Ascending aorta (tissue), 2 donors: ENCODE measurements around the gene USP3. TPM values are rescaled to one million over a fixed set of nuclear protein-coding genes. Genes with fewer than 3 reads are reported as not detected.

ENCODE experiments used
- DNase-seq, 2 donors: peaks; one replicate each; pipeline ENCODE4 v3.0.0-alpha.2; 2019; ENCODE audit warnings: low spot score in 2 of 2
- H3K27ac ChIP-seq, 2 donors: fragments of 200-600 bp; sonication (generic); one replicate each; pipeline ENCODE4 v1.5.1; 2016 to 2017; ENCODE audit warnings: mild to moderate bottlenecking in 1 of 2
- H3K27me3 ChIP-seq: fragments of 200-600 bp; sonication (generic); one replicate; pipeline ENCODE4 v1.5.1; 2017
- H3K36me3 ChIP-seq, 2 donors: fragments of 200-600 bp; sonication (generic); one replicate each; pipeline ENCODE4 v1.5.1; 2016
- H3K4me1 ChIP-seq, 2 donors: fragments of 200-600 bp; sonication (generic); one replicate each; pipeline ENCODE4 v1.5.1; 2016 to 2017; ENCODE audit warnings: mild to moderate bottlenecking in 1 of 2
- H3K4me3 ChIP-seq, 2 donors: fragments of 200-600 bp; sonication (generic); one replicate each; pipeline ENCODE4 v1.5.1; 2016 to 2017; ENCODE audit warnings: mild to moderate bottlenecking in 1 of 2
- H3K9me3 ChIP-seq, 2 donors: fragments of 200-600 bp; sonication (generic); one replicate each; pipeline ENCODE4 v1.5.1; 2016
- CTCF ChIP-seq, 3 experiments: fragments of 200-600 bp in 2 of 3; fragments of 450-650 bp in 1 of 3; sonication (generic) in 2 of 3; IDR thresholded peaks; one replicate each; pipeline ENCODE4 v1.5.1; 2016 to 2019; ENCODE audit warnings: antibody characterized with exemption in 3 of 3, mild to moderate bottlenecking in 1 of 3, moderate library complexity in 1 of 3
- intact Hi-C: fragments of 100-400 bp; cut with DNase I; formaldehyde crosslinking; loops from one replicate; pipeline ENCODE4 v1.15.1; 2023
- total RNA-seq: library from RNA; depleted of rRNA; stranded (reverse); fragments of >200 nt; gene quantifications from one replicate; pipeline ENCODE4 v1.1.0, GENCODE V29; 2016

Gene USP3
- total RNA-seq, 1 donor from 2014 or later = 61.9 TPM

- Histone ChIP-seq H3K27me3 (no peaks in the 10 kb centered on the region), H3K9me3 (no peaks in the 10 kb centered on the region), H3K4me1 (peaks cover 3 to 45% of the 10 kb centered on the region in 2 donors), H3K27ac (peak overlapping the region; percentile 98 to 99), H3K36me3 (no peaks in the 10 kb centered on the region), H3K4me3 (peak overlapping the region; percentile 93 to 94)
- TF ChIP-seq CTCF (IDR thresholded peaks at IDR 0.05) = no peak
- peak; percentile 80 to 92 for DNase-seq
- intact Hi-C loops = loop anchor here (5.0 kb wide), 3 partner anchors 211 to 1339 kb away; partner anchors contain the start of genes PLEKHO2 and TPM1
Observed at GRCh38 chr15:63502843-63503738, 1.3 kb upstream of the USP3 start.

- peak; percentile 54 to 88 for DNase-seq
- intact Hi-C loops = loop anchor here (1.0 to 5.0 kb wide), 6 partner anchors 20 to 1339 kb away; partner anchors contain the start of genes PLEKHO2, TPM1 and ZNF609
- Histone ChIP-seq H3K27ac (peak overlapping the region; percentile 98 to 99), H3K4me1 (peaks cover 3 to 52% of the 10 kb centered on the region in 2 donors), H3K9me3 (no peaks in the 10 kb centered on the region), H3K36me3 (no peaks in the 10 kb centered on the region), H3K27me3 (no peaks in the 10 kb centered on the region), H3K4me3 (peak overlapping the region; percentile 93 to 94)
- TF ChIP-seq CTCF (IDR thresholded peaks at IDR 0.05) = no peak
Observed at GRCh38 chr15:63503739-63504246, 600 bp upstream of the USP3 start.

GRCh38 chr15:63504979-63505841, 817 bp downstream of the USP3 start:
- intact Hi-C loops = loop anchor here (1.0 to 5.0 kb wide), 7 partner anchors 18 to 1337 kb away; partner anchors contain the start of genes PLEKHO2, TPM1 and ZNF609
- H3K4me3 ChIP-seq = peak overlapping the region; percentile 93 to 94
- DNase-seq = peak in 1 of 2 donors; percentile 78
- peak in 2 of 3 experiments; percentile 12 to 17 for TF ChIP-seq CTCF (IDR thresholded peaks at IDR 0.05)
- peak overlapping the region; percentile 98 to 99 for H3K27ac ChIP-seq
- H3K27me3 ChIP-seq = no peaks in the 10 kb centered on the region
- peaks cover 8 to 61% of the 10 kb centered on the region in 2 donors for H3K4me1 ChIP-seq
- no peaks in the 10 kb centered on the region for H3K36me3 ChIP-seq
- H3K9me3 ChIP-seq = no peaks in the 10 kb centered on the region

- Histone ChIP-seq H3K27ac (peak overlapping the region; percentile 98 to 99), H3K4me1 (peaks cover 8 to 66% of the 10 kb centered on the region in 2 donors), H3K36me3 (no peaks in the 10 kb centered on the region), H3K27me3 (no peaks in the 10 kb centered on the region), H3K9me3 (no peaks in the 10 kb centered on the region), H3K4me3 (peak overlapping the region; percentile 93 to 94)
- DNase-seq = no peak
- no peak for TF ChIP-seq CTCF (IDR thresholded peaks at IDR 0.05)
- intact Hi-C loops = loop anchor here (2.0 to 5.0 kb wide), 2 partner anchors 46 to 955 kb away; partner anchors contain the start of gene ZNF609
Observed at GRCh38 chr15:63505842-63506222, 1.4 kb downstream of the USP3 start.

GRCh38 chr15:63506537-63507035, 2.2 kb downstream of the USP3 start:
- Histone ChIP-seq H3K9me3 (no peaks in the 10 kb centered on the region), H3K27me3 (no peaks in the 10 kb centered on the region), H3K4me3 (peak overlapping the region in 1 of 2 donors; percentile 94), H3K4me1 (peaks cover 5 to 64% of the 10 kb centered on the region in 2 donors), H3K36me3 (no peaks in the 10 kb centered on the region), H3K27ac (no peak overlapping the region)
- intact Hi-C loops = loop anchor here (5.0 kb wide), 1 partner anchor 46 kb away; no protein-coding TSS in a partner anchor
- TF ChIP-seq CTCF (IDR thresholded peaks at IDR 0.05) = no peak
- DNase-seq = no peak
